ENCODE data around the gene FBXO46.

Gene FBXO46

GRCh38 chr19:45664575-45664974 is 66.1 kb downstream of the FBXO46 start:
- no peak for DNase-seq
- intact Hi-C loops (cut with DNase I): no loop called here

- intact Hi-C loops (cut with DNase I): no loop called here
- DNase-seq: no peak
Observed at GRCh38 chr19:45663800-45664199, 66.9 kb downstream of the FBXO46 start.

GRCh38 chr19:45660636-45661035 is 70.1 kb downstream of the FBXO46 start:
- DNase-seq: no peak
- intact Hi-C loops (cut with DNase I): no loop called here

All from head of caudate nucleus (tissue), 42 donors.